Neural crest cell (in vitro differentiated cells): ENCODE measurements around the gene NTM. TPM values are rescaled to one million over a fixed set of nuclear protein-coding genes. Genes with fewer than 3 reads are reported as not detected.

Experiments
- DNase-seq: peaks from one replicate; pipeline ENCODE4 v3.0.0; 2021; ENCODE audit warnings: low read depth, mixed read lengths, low spot score
- H3K27ac Mint-ChIP-seq: one replicate; pipeline ENCODE4 v1.8.0; 2021; ENCODE audit warnings: mild to moderate bottlenecking, mixed read lengths; ENCODE audit not compliant: unreplicated experiment
- H3K27me3 Mint-ChIP-seq: 2 replicates; pipeline ENCODE4 v1.8.0; 2021; ENCODE audit warnings: low read depth, mild to moderate bottlenecking, mixed read lengths
- H3K36me3 Mint-ChIP-seq: 2 replicates; pipeline ENCODE4 v1.8.0; 2021; ENCODE audit warnings: low read depth, mild to moderate bottlenecking, mixed read lengths
- H3K4me1 Mint-ChIP-seq: 2 replicates; pipeline ENCODE4 v1.8.0; 2021; ENCODE audit warnings: mixed read lengths
- H3K4me3 Mint-ChIP-seq: one replicate; pipeline ENCODE4 v1.8.0; 2021; ENCODE audit warnings: mild to moderate bottlenecking, mixed read lengths
- H3K9me3 Mint-ChIP-seq: 2 replicates; pipeline ENCODE4 v1.8.0; 2021; ENCODE audit warnings: mixed read lengths
- CTCF ChIP-seq: fragments of 200-600 bp; sonication (generic); conservative IDR thresholded peaks from 2 replicates; pipeline ENCODE4 v1.5.0; 2021; ENCODE audit warnings: antibody characterized with exemption, mild to moderate bottlenecking
- total RNA-seq: library from RNA; stranded (reverse); gene quantifications from 2 replicates; pipeline ENCODE4 v1.2.1, GENCODE V29; 2021

NTM gene
- total RNA-seq, 1 donor from 2014 or later: 11.3 TPM

DNA sequence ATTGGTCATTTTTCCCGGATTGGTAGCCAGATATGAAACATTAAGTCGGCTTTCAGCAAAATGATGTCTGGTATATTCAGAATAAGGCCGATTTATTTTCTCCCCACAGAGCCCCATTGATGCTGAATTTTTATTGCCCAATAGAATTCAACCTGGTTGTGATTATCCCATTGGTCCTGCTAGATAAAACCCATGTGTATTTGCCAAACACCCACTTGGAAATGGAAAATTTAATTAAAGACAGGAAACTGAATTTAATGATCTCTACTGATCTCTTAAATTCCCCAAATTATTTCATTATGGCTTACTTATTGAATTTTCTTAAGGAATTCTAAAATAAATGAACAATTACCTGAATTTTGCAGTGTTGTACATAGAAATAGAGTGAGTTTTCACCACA, 609.8 kb downstream of the NTM start:
- no peak for TF ChIP-seq CTCF
- peaks cover 2% of the 10 kb centered on the region for H3K36me3 Mint-ChIP-seq
- no peak overlapping the region for H3K27ac Mint-ChIP-seq
- H3K4me3 Mint-ChIP-seq: no peak overlapping the region
- no peaks in the 10 kb centered on the region for H3K9me3 Mint-ChIP-seq
- no peak for DNase-seq
- peaks cover 37% of the 10 kb centered on the region for H3K4me1 Mint-ChIP-seq
- H3K27me3 Mint-ChIP-seq: no peaks in the 10 kb centered on the region

GRCh38 chr11:131980888-131981668, 610.7 kb downstream of the NTM start:
- DNase-seq: no peak
- peaks cover 37% of the 10 kb centered on the region for H3K4me1 Mint-ChIP-seq

GRCh38 chr11:131982154-131982553, 611.7 kb downstream of the NTM start:
- no peak for DNase-seq
- peaks cover 2% of the 10 kb centered on the region for H3K36me3 Mint-ChIP-seq
- no peaks in the 10 kb centered on the region for H3K9me3 Mint-ChIP-seq
- no peak for TF ChIP-seq CTCF
- peaks cover 34% of the 10 kb centered on the region for H3K4me1 Mint-ChIP-seq
- peak overlapping the region; percentile 36 for H3K4me3 Mint-ChIP-seq
- peak overlapping the region; percentile 96 for H3K27ac Mint-ChIP-seq
- no peaks in the 10 kb centered on the region for H3K27me3 Mint-ChIP-seq

More at GRCh38 chr11:131980888-131981668, 610.7 kb downstream of the NTM start:
- Mint-ChIP-seq H3K4me3 (no peak overlapping the region), H3K36me3 (peaks cover 2% of the 10 kb centered on the region), H3K27ac (no peak overlapping the region), H3K9me3 (no peaks in the 10 kb centered on the region), H3K27me3 (no peaks in the 10 kb centered on the region)
- no peak for TF ChIP-seq CTCF

DNA sequence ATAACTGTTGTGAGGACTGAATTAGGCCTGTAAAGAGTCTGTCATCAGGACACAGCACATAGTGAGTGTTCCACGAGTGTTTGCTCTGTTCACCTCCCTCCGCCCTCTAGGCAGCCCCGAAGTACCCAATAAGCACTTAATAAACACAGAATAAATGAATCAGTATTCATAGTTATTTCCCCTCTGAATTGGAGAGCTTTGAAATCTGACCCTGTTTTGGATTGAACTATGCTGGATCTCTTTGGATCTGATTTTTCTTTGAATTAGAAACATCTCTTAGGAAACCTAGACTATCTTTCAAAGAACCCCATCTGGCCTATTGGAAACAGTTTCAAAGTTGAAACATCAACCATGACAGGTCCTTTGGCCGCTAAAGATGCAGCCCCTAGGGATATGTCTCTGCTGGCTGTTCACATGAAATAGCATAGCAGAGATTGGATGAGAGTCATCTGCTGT, 615.5 kb downstream of the NTM start:
- TF ChIP-seq CTCF: no peak
- H3K36me3 Mint-ChIP-seq: peaks cover 2% of the 10 kb centered on the region
- H3K9me3 Mint-ChIP-seq: no peaks in the 10 kb centered on the region
- H3K27ac Mint-ChIP-seq: no peak overlapping the region
- no peaks in the 10 kb centered on the region for H3K27me3 Mint-ChIP-seq
- H3K4me3 Mint-ChIP-seq: no peak overlapping the region
- H3K4me1 Mint-ChIP-seq: peaks cover 16% of the 10 kb centered on the region
- DNase-seq: no peak

DNA sequence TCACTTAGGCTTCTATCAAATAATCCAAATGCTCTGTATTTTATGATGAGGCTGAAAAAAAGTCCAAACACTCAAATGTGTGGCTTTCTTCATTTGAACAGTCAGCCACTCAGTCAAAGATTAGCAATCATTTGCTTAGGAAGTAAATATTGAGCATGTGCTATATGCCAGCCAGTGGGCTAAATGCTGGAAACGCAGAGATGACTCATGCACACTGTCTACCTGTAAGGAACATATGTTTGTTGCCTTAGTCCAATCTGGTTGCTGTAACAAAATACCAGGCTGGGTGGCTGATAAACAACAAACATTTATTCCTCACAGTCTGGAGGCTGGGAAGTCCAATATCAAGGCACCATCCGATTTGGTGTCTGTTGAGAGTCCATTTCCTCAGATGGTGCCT, 617.3 kb downstream of the NTM start:
- H3K27ac Mint-ChIP-seq: no peak overlapping the region
- H3K4me1 Mint-ChIP-seq: peaks cover under 1% of the 10 kb centered on the region
- no peak for DNase-seq
- no peaks in the 10 kb centered on the region for H3K36me3 Mint-ChIP-seq
- TF ChIP-seq CTCF: no peak
- no peaks in the 10 kb centered on the region for H3K27me3 Mint-ChIP-seq
- H3K9me3 Mint-ChIP-seq: no peaks in the 10 kb centered on the region
- no peak overlapping the region for H3K4me3 Mint-ChIP-seq
